Natural killer cell (primary cell): ENCODE results near the gene KAT2B. TPM values are rescaled to one million over a fixed set of nuclear protein-coding genes. Genes with fewer than 3 reads are reported as not detected.
A peak's percentile ranks its signal among the peaks of the same experiment; 100 is the strongest.

ENCODE experiments used
- ATAC-seq, 3 donors: fragments of 150-1000 bp in 2 of 3; fragments of 200-7000 bp in 1 of 3; cut with Tn5 transposase; 1 replicate in 1 of 3; 2 replicates in 2 of 3; pipeline ENCODE4 v1.10.0; 2021; ENCODE audit warnings: mild to moderate bottlenecking in 2 of 3, moderate library complexity in 2 of 3
- DNase-seq, 2 donors: peaks; one replicate each; pipeline versions ENCODE4 v3.0.0 to v3.0.0-alpha.2; 2013 to 2021; ENCODE audit warnings: mixed read lengths in 1 of 2
- H3K27ac ChIP-seq: one replicate; pipeline ENCODE4 v1.5.1; 2013; ENCODE audit warnings: mild to moderate bottlenecking, low read length
- H3K27me3 ChIP-seq: one replicate; pipeline ENCODE4 v1.6.1; 2013; ENCODE audit warnings: low read length; ENCODE audit not compliant: control insufficient read depth, insufficient read depth
- H3K36me3 ChIP-seq: one replicate; pipeline ENCODE4 v1.6.1; 2013; ENCODE audit warnings: low read length; ENCODE audit not compliant: control insufficient read depth, insufficient read depth
- H3K4me1 ChIP-seq: one replicate; pipeline ENCODE4 v1.6.1; 2013; ENCODE audit warnings: low read length; ENCODE audit not compliant: control insufficient read depth, insufficient read depth
- H3K4me3 ChIP-seq: one replicate; pipeline ENCODE4 v1.5.1; 2013; ENCODE audit warnings: low read length
- H3K9me3 ChIP-seq: one replicate; pipeline ENCODE4 v1.6.1; 2013; ENCODE audit warnings: low read length; ENCODE audit not compliant: control insufficient read depth, insufficient read depth
- H3K27ac Mint-ChIP-seq, 2 donors: one replicate each; pipeline ENCODE4 v1.8.0; 2022; ENCODE audit warnings: mild to moderate bottlenecking in 2 of 2, mixed read lengths in 2 of 2, moderate library complexity in 1 of 2
- H3K27me3 Mint-ChIP-seq, 2 donors: one replicate each; pipeline ENCODE4 v1.8.0; 2022; ENCODE audit warnings: low read depth in 2 of 2, mixed read lengths in 2 of 2
- H3K36me3 Mint-ChIP-seq: one replicate; pipeline ENCODE4 v1.8.0; 2022; ENCODE audit warnings: mixed read lengths
- H3K4me1 Mint-ChIP-seq, 2 donors: one replicate each; pipeline ENCODE4 v1.8.0; 2022; ENCODE audit warnings: mixed read lengths in 2 of 2
- H3K4me3 Mint-ChIP-seq: one replicate; pipeline ENCODE4 v1.8.0; 2022; ENCODE audit warnings: mild to moderate bottlenecking, moderate library complexity, mixed read lengths
- H3K9me3 Mint-ChIP-seq, 2 donors: one replicate each; pipeline ENCODE4 v1.8.0; 2022; ENCODE audit warnings: mixed read lengths in 2 of 2
- CTCF ChIP-seq: fragments of 200-600 bp; IDR thresholded peaks from one replicate; pipeline ENCODE4 v1.8.0; 2022; ENCODE audit warnings: antibody characterized with exemption
- WGBS: methylation state at CpG from one replicate; pipeline ENCODE4 v1.1.7; 2013; ENCODE audit warnings: missing lambda C conversion rate; ENCODE audit not compliant: insufficient coverage; 5-methylcytosine and 5-hydroxymethylcytosine counted together
- intact Hi-C: fragments of 100-400 bp; cut with micrococcal nuclease; formaldehyde crosslinking; loops from one replicate; pipeline ENCODE4 v1.14.2; 2022
- total RNA-seq, 4 donors: library from RNA; stranded (reverse); fragments of 120-200 nt in 1 of 4; gene quantifications; one replicate each; pipeline versions ENCODE4 v1.2.3 to v1.2.4, GENCODE V29; 2013 to 2022

Gene KAT2B
- total RNA-seq, 3 donors from 2014 or later (not counting 1 experiment from before 2014, with no cell fraction given): 132 to 156 (median 146) TPM

DNA sequence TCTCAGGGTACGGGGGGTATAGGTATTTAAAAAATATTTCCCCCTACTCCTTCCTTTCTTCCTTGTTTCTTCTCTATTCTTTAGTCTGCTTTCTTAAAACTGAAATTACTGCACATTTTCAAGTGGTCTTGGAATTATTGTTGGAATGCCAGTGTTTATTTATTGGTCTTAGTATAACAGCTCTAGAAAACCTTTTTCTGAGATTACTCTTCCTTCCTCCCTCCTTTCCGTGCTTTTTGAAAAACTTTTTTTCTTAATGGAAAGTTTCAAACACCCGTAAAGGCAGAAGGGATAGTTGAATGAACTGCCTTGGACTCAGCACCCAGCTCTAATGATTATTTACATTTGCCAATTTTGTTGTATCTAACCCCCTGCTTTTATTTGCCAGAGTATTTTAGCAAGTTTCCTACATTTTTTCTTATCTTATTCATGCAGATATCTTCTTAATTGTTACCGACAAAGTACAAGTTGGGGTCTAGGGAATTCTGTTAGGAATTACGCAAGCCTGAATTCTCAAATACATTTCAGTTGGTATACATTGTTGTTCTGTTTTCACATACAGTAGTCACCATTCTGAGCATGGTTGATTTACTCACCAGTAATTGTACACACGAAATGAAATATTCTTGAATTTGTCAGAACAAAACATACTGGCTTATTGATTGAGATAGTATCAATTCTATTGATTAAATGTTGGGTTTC, 36.2 kb downstream of the KAT2B start:
- H3K27ac ChIP-seq: no peak overlapping the region
- DNase-seq (no peak), ATAC-seq (no peak)
- H3K27ac Mint-ChIP-seq: peak overlapping the region; percentile 67 to 76
- 87% methylated on average over 2 of the region's 6 CpGs for WGBS
- peaks cover 6% of the 10 kb centered on the region for H3K4me1 ChIP-seq
- intact Hi-C loops: no loop called here
- no peak for TF ChIP-seq CTCF
- H3K4me1 Mint-ChIP-seq: peaks cover 39 to 48% of the 10 kb centered on the region in 2 donors
- no peaks in the 10 kb centered on the region for H3K36me3 Mint-ChIP-seq
- no peaks in the 10 kb centered on the region for H3K27me3 Mint-ChIP-seq
- no peak overlapping the region for H3K4me3 Mint-ChIP-seq
- H3K9me3 Mint-ChIP-seq: no peaks in the 10 kb centered on the region
- no peaks in the 10 kb centered on the region for H3K27me3 ChIP-seq
- H3K9me3 ChIP-seq: no peaks in the 10 kb centered on the region
- no peak overlapping the region for H3K4me3 ChIP-seq
- H3K36me3 ChIP-seq: peaks cover 56% of the 10 kb centered on the region

- Mint-ChIP-seq H3K27me3 (no peaks in the 10 kb centered on the region), H3K4me1 (peaks cover 35 to 43% of the 10 kb centered on the region in 2 donors), H3K36me3 (no peaks in the 10 kb centered on the region), H3K4me3 (no peak overlapping the region), H3K27ac (peak overlapping the region; percentile 67 to 76), H3K9me3 (no peaks in the 10 kb centered on the region)
- H3K36me3 ChIP-seq: peaks cover 50% of the 10 kb centered on the region
- H3K4me3 ChIP-seq: no peak overlapping the region
- no peaks in the 10 kb centered on the region for H3K9me3 ChIP-seq
- H3K4me1 ChIP-seq: peaks cover 7% of the 10 kb centered on the region
- no peak for DNase-seq
- no peak for ATAC-seq
- 56% methylated on average over 1 of the region's 1 CpG for WGBS
- H3K27ac ChIP-seq: no peak overlapping the region
- intact Hi-C loops: no loop called here
- no peak for TF ChIP-seq CTCF
- no peaks in the 10 kb centered on the region for H3K27me3 ChIP-seq
Measured at GRCh38 chr3:20077068-20077467, 36.8 kb downstream of the KAT2B start.

GRCh38 chr3:20078194-20078714, 38.0 kb downstream of the KAT2B start:
- Mint-ChIP-seq H3K4me3 (no peak overlapping the region), H3K9me3 (no peaks in the 10 kb centered on the region), H3K4me1 (peaks cover 34 to 39% of the 10 kb centered on the region in 2 donors), H3K27ac (peak overlapping the region in 1 of 2 donors; percentile 7), H3K27me3 (no peaks in the 10 kb centered on the region), H3K36me3 (no peaks in the 10 kb centered on the region)
- intact Hi-C loops: no loop called here
- Histone ChIP-seq H3K4me3 (no peak overlapping the region), H3K27me3 (no peaks in the 10 kb centered on the region), H3K9me3 (no peaks in the 10 kb centered on the region), H3K36me3 (peaks cover 41% of the 10 kb centered on the region), H3K27ac (no peak overlapping the region), H3K4me1 (peaks cover 7% of the 10 kb centered on the region)
- TF ChIP-seq CTCF: no peak
- ATAC-seq: no peak
- DNase-seq: no peak
- WGBS: 96% methylated on average over 5 of the region's 9 CpGs
